ENCODE results near the gene SH3BP1. TPM values are rescaled to one million over a fixed set of nuclear protein-coding genes. Genes with fewer than 3 reads are reported as not detected.

Gene SH3BP1
- total RNA-seq, 1 donor from 2014 or later = 88.4 TPM

- Mint-ChIP-seq H3K36me3 (ENCODE audit: low read depth) (peaks cover 52% of the 10 kb centered on the region), H3K4me3 (peak overlapping the region; percentile 24), H3K9me3 (no peaks in the 10 kb centered on the region), H3K4me1 (peaks cover 64% of the 10 kb centered on the region), H3K27me3 (no peaks in the 10 kb centered on the region), H3K27ac (peak overlapping the region; percentile 84)
- CTCF ChIA-PET = interaction anchor here (0.7 to 6.9 kb wide), 10 partner anchors 8 to 58 kb away, joined by 3 to 90 read pairs (median 5); partner anchors contain the start of gene SH3BP1
- TF ChIP-seq CTCF (IDR thresholded peaks at IDR 0.05) = peak; percentile 38
- POLR2A ChIA-PET = interaction anchor here (1.0 to 7.5 kb wide), 6 partner anchors 10 to 58 kb away, joined by 3 to 78 read pairs (median 4); partner anchors contain the start of gene GGA1
- peak; percentile 80 for ATAC-seq (ENCODE audit: low read depth)
- DNase-seq = peak; percentile 73
- intact Hi-C loops (cut with micrococcal nuclease) = loop anchor here (1.0 kb wide), 5 partner anchors 10 to 240 kb away; partner anchors contain the start of gene GGA1
Measured at GRCh38 chr22:37623075-37624016, 16.1 kb upstream of the SH3BP1 start.

GRCh38 chr22:37624017-37624365 lies 15.5 kb upstream of the SH3BP1 start:
- Mint-ChIP-seq H3K36me3 (ENCODE audit: low read depth) (peaks cover 46% of the 10 kb centered on the region), H3K4me1 (peaks cover 61% of the 10 kb centered on the region), H3K27me3 (no peaks in the 10 kb centered on the region), H3K4me3 (no peak overlapping the region), H3K9me3 (no peaks in the 10 kb centered on the region), H3K27ac (peak overlapping the region; percentile 84)
- ChIA-PET CTCF (interaction anchor here (0.7 to 6.9 kb wide), 6 partner anchors 11 to 57 kb away, joined by 4 to 90 read pairs (median 5); partner anchors contain the start of gene SH3BP1), POLR2A (interaction anchor here (1.0 to 7.5 kb wide), 5 partner anchors 9 to 36 kb away, joined by 3 to 78 read pairs (median 4); partner anchors contain the start of gene GGA1)
- intact Hi-C loops (cut with micrococcal nuclease) = no loop called here
- ATAC-seq (ENCODE audit: low read depth) (no peak), DNase-seq (no peak)
- no peak for TF ChIP-seq CTCF (IDR thresholded peaks at IDR 0.05)

- ChIA-PET POLR2A (interaction anchor here (1.1 to 7.5 kb wide), 6 partner anchors 9 to 52 kb away, joined by 12 to 78 read pairs (median 44); partner anchors contain the start of genes GGA1, LGALS1, PDXP and SH3BP1), CTCF (interaction anchor here (1.0 to 6.9 kb wide), 10 partner anchors 9 to 239 kb away, joined by 3 to 90 read pairs (median 6); partner anchors contain the start of genes GGA1, PDXP and SH3BP1)
- Mint-ChIP-seq H3K27me3 (no peaks in the 10 kb centered on the region), H3K4me3 (no peak overlapping the region), H3K27ac (peak overlapping the region; percentile 86), H3K9me3 (no peaks in the 10 kb centered on the region), H3K36me3 (ENCODE audit: low read depth) (peaks cover 44% of the 10 kb centered on the region), H3K4me1 (peaks cover 64% of the 10 kb centered on the region)
- DNase-seq = no peak
- no peak for ATAC-seq (ENCODE audit: low read depth)
- no peak for TF ChIP-seq CTCF (IDR thresholded peaks at IDR 0.05)
- intact Hi-C loops (cut with micrococcal nuclease) = no loop called here
Measured at GRCh38 chr22:37624876-37625275, 14.6 kb upstream of the SH3BP1 start.

GRCh38 chr22:37625737-37626136 lies 13.7 kb upstream of the SH3BP1 start:
- Mint-ChIP-seq H3K36me3 (ENCODE audit: low read depth) (peaks cover 44% of the 10 kb centered on the region), H3K27me3 (no peaks in the 10 kb centered on the region), H3K4me3 (peak overlapping the region; percentile 24), H3K4me1 (peaks cover 64% of the 10 kb centered on the region), H3K9me3 (no peaks in the 10 kb centered on the region), H3K27ac (peak overlapping the region; percentile 86)
- no peak for ATAC-seq (ENCODE audit: low read depth)
- ChIA-PET CTCF (interaction anchor here (0.7 to 6.9 kb wide), 11 partner anchors 8 to 238 kb away, joined by 3 to 90 read pairs (median 5); partner anchors contain the start of genes GGA1, PDXP and SH3BP1), POLR2A (interaction anchor here (0.6 to 7.5 kb wide), 11 partner anchors 8 to 257 kb away, joined by 3 to 78 read pairs (median 12); partner anchors contain the start of genes GGA1, LGALS1, NOL12 and PDXP)
- intact Hi-C loops (cut with micrococcal nuclease) = no loop called here
- no peak for DNase-seq
- no peak for TF ChIP-seq CTCF (IDR thresholded peaks at IDR 0.05)
